Erythroblast (primary cell): Measurements from ENCODE around the gene PTH2.

ENCODE experiments used
- GATA1 ChIP-seq: IDR thresholded peaks from 2 replicates; pipeline ENCODE4 v1.6.1; 2011; ENCODE audit warnings: low read depth, mild to moderate bottlenecking, control low read depth, low read length, moderate library complexity
- POLR2A ChIP-seq: IDR thresholded peaks from 2 replicates; pipeline ENCODE4 v1.6.1; 2011; ENCODE audit warnings: mild to moderate bottlenecking, low read length

GRCh38 chr19:49422407-49423070 lies 702 bp downstream of the PTH2 start:
- no peak for TF ChIP-seq POLR2A
- no peak for TF ChIP-seq GATA1
